ENCODE results near the gene CCDC150.

DNA sequence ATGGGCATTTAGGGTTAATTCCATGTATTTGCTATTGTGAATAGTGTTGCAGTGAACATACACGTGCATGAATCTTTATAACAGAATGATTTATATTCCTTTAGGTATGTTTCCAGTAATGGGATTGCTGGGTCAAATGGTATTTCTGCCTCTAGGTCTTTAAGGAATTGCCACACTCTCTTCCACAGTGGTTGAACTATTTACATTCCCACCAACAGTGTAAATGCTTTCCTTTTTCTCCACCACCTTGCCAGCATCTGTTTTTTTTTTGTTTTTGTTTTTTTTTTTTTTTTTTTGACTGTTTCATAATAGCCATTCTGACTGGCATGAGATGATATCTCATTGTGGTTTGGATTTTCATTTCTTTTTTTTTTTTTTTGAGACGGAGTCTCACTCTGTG is 97.5 kb downstream of the CCDC150 start:
- TF ChIP-seq TOE1 (IDR thresholded peaks at IDR 0.05; ENCODE audit: borderline replicate concordance) (no peak), TOE1 (CRISPR knock-in tag; IDR thresholded peaks at IDR 0.05; ENCODE audit: borderline replicate concordance, low read depth) (no peak), GABPB1 (CRISPR knock-in tag; IDR thresholded peaks at IDR 0.05) (no peak), TARDBP (IDR thresholded peaks at IDR 0.05) (no peak), MEF2D (tag; conservative IDR thresholded peaks at IDR 0.05; ENCODE audit: low read depth) (no peak), MED1 (CRISPR knock-in tag; IDR thresholded peaks at IDR 0.05; ENCODE audit: borderline replicate concordance) (no peak), CAMTA2 (CRISPR knock-in tag; conservative IDR thresholded peaks at IDR 0.05) (no peak), RFX5 (IDR thresholded peaks at IDR 0.05; ENCODE audit: low read depth, low read length) (no peak), EZH2 (IDR thresholded peaks at IDR 0.05; ENCODE audit: borderline replicate concordance, low read depth, low read length) (no peak)
- TF ChIP-seq, protein P1, sequence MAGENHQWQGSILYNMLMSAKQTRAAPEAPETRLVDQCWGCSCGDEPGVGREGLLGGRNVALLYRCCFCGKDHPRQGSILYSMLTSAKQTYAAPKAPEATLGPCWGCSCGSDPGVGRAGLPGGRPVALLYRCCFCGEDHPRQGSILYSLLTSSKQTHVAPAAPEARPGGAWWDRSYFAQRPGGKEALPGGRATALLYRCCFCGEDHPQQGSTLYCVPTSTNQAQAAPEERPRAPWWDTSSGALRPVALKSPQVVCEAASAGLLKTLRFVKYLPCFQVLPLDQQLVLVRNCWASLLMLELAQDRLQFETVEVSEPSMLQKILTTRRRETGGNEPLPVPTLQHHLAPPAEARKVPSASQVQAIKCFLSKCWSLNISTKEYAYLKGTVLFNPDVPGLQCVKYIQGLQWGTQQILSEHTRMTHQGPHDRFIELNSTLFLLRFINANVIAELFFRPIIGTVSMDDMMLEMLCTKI (IDR thresholded peaks at IDR 0.05; ENCODE audit: partially characterized antibody): no peak
- TF ChIP-seq, protein P2, sequence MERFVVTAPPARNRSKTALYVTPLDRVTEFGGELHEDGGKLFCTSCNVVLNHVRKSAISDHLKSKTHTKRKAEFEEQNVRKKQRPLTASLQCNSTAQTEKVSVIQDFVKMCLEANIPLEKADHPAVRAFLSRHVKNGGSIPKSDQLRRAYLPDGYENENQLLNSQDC (CRISPR knock-in tag; IDR thresholded peaks at IDR 0.05): no peak
- TF ChIP-seq, protein P3, sequence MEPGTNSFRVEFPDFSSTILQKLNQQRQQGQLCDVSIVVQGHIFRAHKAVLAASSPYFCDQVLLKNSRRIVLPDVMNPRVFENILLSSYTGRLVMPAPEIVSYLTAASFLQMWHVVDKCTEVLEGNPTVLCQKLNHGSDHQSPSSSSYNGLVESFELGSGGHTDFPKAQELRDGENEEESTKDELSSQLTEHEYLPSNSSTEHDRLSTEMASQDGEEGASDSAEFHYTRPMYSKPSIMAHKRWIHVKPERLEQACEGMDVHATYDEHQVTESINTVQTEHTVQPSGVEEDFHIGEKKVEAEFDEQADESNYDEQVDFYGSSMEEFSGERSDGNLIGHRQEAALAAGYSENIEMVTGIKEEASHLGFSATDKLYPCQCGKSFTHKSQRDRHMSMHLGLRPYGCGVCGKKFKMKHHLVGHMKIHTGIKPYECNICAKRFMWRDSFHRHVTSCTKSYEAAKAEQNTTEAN (CRISPR knock-in tag; IDR thresholded peaks at IDR 0.05): no peak

Data from K562 (cell line).